Lower lobe of right lung (tissue), 2 donors: ENCODE results near the gene PLD2. TPM values are rescaled to one million over a fixed set of nuclear protein-coding genes. Genes with fewer than 3 reads are reported as not detected.

Experiments used
- ATAC-seq, 2 donors: fragments of 200-7000 bp; cut with Tn5 transposase; one replicate each; pipeline ENCODE4 v1.9.1; 2020 to 2022; ENCODE audit warnings: mild to moderate bottlenecking in 2 of 2, moderate library complexity in 2 of 2
- DNase-seq: peaks from one replicate; pipeline ENCODE4 v3.0.0-alpha.2; 2020
- H3K27ac ChIP-seq: fragments of 200-600 bp; one replicate; pipeline ENCODE4 v1.8.0; 2022
- H3K27me3 ChIP-seq: fragments of 200-600 bp; one replicate; pipeline ENCODE4 v1.8.0; 2022; ENCODE audit warnings: low read depth
- H3K36me3 ChIP-seq: fragments of 200-600 bp; one replicate; pipeline ENCODE4 v1.8.0; 2022; ENCODE audit warnings: mild to moderate bottlenecking
- H3K4me1 ChIP-seq: fragments of 200-600 bp; one replicate; pipeline ENCODE4 v1.8.0; 2022
- H3K4me3 ChIP-seq: fragments of 200-600 bp; one replicate; pipeline ENCODE4 v1.8.0; 2022; ENCODE audit warnings: mild to moderate bottlenecking
- H3K9me3 ChIP-seq: fragments of 200-600 bp; one replicate; pipeline ENCODE4 v1.8.0; 2022
- CTCF ChIP-seq: fragments of 200-600 bp; IDR thresholded peaks from one replicate; pipeline ENCODE4 v1.8.0; 2022; ENCODE audit warnings: antibody characterized with exemption, mild to moderate bottlenecking
- intact Hi-C: fragments of 100-400 bp; cut with DNase I; formaldehyde crosslinking; loops from one replicate; pipeline ENCODE4 v1.11.0; 2022
- total RNA-seq: library from RNA; stranded (reverse); fragmentation: NEBNext Ultra II Directional; extraction: Animal tissue kit (Norgen Biotek cat#: 25700); gene quantifications from one replicate; pipeline ENCODE4 v1.2.1, GENCODE V29; 2021
- donor health status: DM: no; HTN: yes; CAD: no; lungs with severe emphysema.

Gene PLD2
- total RNA-seq, 1 donor from 2014 or later, result 38.4 TPM

- no peaks in the 10 kb centered on the region for H3K9me3 ChIP-seq
- H3K4me3 ChIP-seq, result no peak overlapping the region
- no peak for TF ChIP-seq CTCF
- intact Hi-C loops, result no loop called here
- ATAC-seq (no peak), DNase-seq (no peak)
- peaks cover 63% of the 10 kb centered on the region for H3K36me3 ChIP-seq
- H3K27ac ChIP-seq, result no peak overlapping the region
- no peaks in the 10 kb centered on the region for H3K27me3 ChIP-seq
- H3K4me1 ChIP-seq, result peaks cover 9% of the 10 kb centered on the region
These were observed 5.7 kb downstream of the PLD2 start for GRCh38 chr17:4812690-4813089.

GRCh38 chr17:4815043-4815675, 8.2 kb downstream of the PLD2 start:
- Histone ChIP-seq H3K9me3 (no peaks in the 10 kb centered on the region), H3K27me3 (no peaks in the 10 kb centered on the region), H3K27ac (no peak overlapping the region), H3K4me3 (no peak overlapping the region), H3K4me1 (no peaks in the 10 kb centered on the region), H3K36me3 (peaks cover 62% of the 10 kb centered on the region)
- DNase-seq (no peak), ATAC-seq (no peak)
- intact Hi-C loops, result no loop called here
- no peak for TF ChIP-seq CTCF

- Histone ChIP-seq H3K4me3 (no peak overlapping the region), H3K36me3 (peaks cover 48% of the 10 kb centered on the region), H3K9me3 (no peaks in the 10 kb centered on the region), H3K4me1 (no peaks in the 10 kb centered on the region), H3K27me3 (no peaks in the 10 kb centered on the region), H3K27ac (no peak overlapping the region)
- DNase-seq, result no peak
- intact Hi-C loops, result no loop called here
- no peak for ATAC-seq
- TF ChIP-seq CTCF, result no peak
These were observed 9.9 kb downstream of the PLD2 start for GRCh38 chr17:4816826-4817225.

- Histone ChIP-seq H3K36me3 (peaks cover 57% of the 10 kb centered on the region), H3K27ac (no peak overlapping the region), H3K9me3 (no peaks in the 10 kb centered on the region), H3K4me1 (no peaks in the 10 kb centered on the region), H3K4me3 (no peak overlapping the region), H3K27me3 (no peaks in the 10 kb centered on the region)
- intact Hi-C loops, result no loop called here
- TF ChIP-seq CTCF, result no peak
- no peak for DNase-seq
- no peak for ATAC-seq
These were observed 11.3 kb downstream of the PLD2 start for GRCh38 chr17:4818276-4818675.

- peaks cover 26% of the 10 kb centered on the region for H3K36me3 ChIP-seq
- TF ChIP-seq CTCF, result no peak
- no peaks in the 10 kb centered on the region for H3K27me3 ChIP-seq
- ATAC-seq (no peak), DNase-seq (no peak)
- H3K27ac ChIP-seq, result no peak overlapping the region
- no peaks in the 10 kb centered on the region for H3K9me3 ChIP-seq
- intact Hi-C loops, result no loop called here
- no peaks in the 10 kb centered on the region for H3K4me1 ChIP-seq
- H3K4me3 ChIP-seq, result no peak overlapping the region
These were observed 15.9 kb downstream of the PLD2 start for GRCh38 chr17:4822835-4823234.
